Measurements from ENCODE around the gene FEM1B. TPM values are rescaled to one million over a fixed set of nuclear protein-coding genes. Genes with fewer than 3 reads are reported as not detected.

Gene FEM1B
- total RNA-seq, 4 donors from 2014 or later = 32.9 to 48.5 (median 40.9) TPM

DNA sequence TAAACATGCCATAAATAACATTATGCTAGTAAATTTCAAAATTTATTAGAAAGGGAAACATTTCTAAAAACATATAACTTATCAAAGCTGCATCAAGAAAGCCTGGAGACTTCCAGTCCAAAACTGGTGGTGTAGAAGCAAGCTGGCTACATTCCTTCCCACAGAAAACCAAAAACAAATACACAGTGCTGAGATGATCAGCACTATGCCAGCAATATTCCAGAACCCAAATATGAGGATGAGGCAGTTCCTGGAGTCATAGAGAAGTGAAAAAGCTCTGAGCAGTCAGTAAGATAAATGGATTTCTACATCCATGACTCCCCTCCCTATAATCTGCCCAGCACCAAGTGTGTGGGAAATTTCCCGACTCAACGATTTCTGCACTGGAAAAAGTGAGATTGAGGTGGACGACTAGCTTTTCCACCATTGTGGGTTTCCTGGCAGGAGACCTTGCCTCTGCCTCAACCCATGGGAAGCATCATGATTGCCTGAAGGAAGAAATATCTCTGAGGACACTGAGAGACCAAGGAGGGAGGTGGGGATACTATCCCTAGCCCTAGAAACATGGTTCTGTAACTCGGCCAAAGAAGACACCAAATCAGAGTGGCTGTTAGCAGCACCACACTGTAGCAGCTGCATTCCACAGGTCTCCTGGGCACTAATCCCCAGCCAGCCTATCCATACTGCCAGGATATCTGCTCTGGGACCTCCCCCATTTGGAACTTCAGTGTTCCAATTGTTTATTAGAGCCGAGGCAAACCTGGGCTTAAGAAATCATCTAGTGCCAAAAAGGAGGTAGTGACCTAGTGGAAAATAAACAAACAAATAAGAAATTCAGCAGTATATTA, 36.2 kb upstream of the FEM1B start:
- TF ChIP-seq, protein P1, sequence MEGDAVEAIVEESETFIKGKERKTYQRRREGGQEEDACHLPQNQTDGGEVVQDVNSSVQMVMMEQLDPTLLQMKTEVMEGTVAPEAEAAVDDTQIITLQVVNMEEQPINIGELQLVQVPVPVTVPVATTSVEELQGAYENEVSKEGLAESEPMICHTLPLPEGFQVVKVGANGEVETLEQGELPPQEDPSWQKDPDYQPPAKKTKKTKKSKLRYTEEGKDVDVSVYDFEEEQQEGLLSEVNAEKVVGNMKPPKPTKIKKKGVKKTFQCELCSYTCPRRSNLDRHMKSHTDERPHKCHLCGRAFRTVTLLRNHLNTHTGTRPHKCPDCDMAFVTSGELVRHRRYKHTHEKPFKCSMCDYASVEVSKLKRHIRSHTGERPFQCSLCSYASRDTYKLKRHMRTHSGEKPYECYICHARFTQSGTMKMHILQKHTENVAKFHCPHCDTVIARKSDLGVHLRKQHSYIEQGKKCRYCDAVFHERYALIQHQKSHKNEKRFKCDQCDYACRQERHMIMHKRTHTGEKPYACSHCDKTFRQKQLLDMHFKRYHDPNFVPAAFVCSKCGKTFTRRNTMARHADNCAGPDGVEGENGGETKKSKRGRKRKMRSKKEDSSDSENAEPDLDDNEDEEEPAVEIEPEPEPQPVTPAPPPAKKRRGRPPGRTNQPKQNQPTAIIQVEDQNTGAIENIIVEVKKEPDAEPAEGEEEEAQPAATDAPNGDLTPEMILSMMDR (IDR thresholded peaks at IDR 0.05) = no peak
- no peak for DNase-seq (ENCODE audit: low spot score)
- no peak for ATAC-seq (ENCODE audit: low FRiP score)

DNA sequence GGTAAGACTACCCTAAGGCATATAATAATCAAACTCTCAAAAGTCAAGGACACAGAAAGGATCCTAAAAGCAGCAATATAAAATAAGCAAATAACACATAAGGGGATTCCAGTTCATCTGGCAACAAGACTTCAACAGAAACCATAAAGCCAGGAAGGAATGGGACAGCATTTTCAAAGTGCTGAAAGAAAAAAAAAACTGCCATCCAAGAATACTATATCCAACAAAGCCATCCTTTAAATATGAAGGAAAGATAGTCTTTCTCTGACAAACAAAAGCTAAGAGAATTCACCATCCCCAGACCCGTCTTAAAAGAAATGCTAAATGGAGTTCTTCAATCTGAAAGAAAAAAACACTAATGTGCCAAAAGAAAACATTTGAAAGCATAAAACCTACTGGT, 33.3 kb upstream of the FEM1B start:
- ATAC-seq (ENCODE audit: low FRiP score) (no peak), DNase-seq (ENCODE audit: low spot score) (no peak)
- TF ChIP-seq, protein P1 (IDR thresholded peaks at IDR 0.05) = no peak

DNA sequence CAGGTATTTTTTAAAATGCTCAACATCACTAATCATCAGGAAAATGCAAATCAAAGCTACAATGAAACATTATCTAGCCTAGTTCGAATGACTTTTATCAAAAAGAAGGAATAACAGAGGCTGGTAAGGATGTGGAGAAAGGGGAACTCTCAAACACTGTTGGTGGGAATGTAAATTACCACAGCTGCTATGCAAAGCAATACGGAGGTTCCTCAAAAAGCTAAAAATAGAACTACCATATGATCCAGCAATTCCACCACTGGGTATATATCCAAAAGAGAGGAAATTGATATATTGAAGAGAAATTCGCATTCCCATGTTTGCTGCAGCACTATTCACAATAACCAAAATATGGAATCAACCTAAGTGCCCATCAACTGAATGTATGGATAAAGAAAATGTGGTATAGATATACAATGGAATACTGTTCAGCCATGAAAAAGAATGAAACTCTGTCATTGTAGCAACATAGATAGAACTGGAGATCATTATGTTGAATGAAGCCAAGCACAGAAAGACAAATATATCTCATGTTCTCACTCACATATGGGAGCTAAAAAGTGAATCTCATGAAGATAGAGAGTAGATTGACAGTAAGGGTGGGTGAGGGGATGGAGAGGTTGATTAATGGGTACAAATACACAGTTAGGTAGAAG, 28.4 kb upstream of the FEM1B start:
- ATAC-seq (ENCODE audit: low FRiP score) (no peak), DNase-seq (ENCODE audit: low spot score) (no peak)

DNA sequence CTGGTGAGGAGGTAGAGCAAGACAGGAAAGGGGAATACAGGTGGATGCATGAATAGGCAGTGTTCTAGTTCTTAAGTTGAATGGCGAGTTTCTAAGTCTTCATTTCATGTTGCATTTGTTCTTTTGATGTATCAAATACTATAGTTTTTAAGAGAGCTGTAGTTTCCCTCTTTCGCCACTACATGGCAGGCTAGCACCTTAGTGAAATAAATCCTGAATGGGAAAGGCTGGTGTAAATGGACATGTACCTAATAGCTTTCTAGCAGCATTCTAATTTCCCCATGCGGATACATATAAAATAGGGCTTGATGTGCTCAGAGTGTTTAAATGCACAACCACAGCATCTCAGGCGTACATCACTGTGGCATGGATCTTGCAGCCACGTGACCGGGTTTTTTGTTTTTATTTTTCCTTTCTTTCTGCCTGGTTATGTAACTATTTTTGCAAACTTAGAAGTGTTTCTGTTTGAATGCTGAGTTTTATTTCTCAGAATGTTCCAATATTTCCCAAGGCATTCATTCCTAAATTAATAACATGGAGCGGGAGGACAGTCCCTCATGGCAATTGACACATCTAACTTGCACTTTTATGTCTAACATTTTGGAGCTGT, 24.5 kb upstream of the FEM1B start:
- TF ChIP-seq, protein P1 (IDR thresholded peaks at IDR 0.05) = peak in 1 of 3 donors; percentile 41
- DNase-seq (ENCODE audit: low spot score) (no peak), ATAC-seq (ENCODE audit: low FRiP score) (peak; percentile 48)

More for the DNA sequence above, 28.4 kb upstream of the FEM1B start:
- TF ChIP-seq, protein P1 (IDR thresholded peaks at IDR 0.05) = no peak

DNA sequence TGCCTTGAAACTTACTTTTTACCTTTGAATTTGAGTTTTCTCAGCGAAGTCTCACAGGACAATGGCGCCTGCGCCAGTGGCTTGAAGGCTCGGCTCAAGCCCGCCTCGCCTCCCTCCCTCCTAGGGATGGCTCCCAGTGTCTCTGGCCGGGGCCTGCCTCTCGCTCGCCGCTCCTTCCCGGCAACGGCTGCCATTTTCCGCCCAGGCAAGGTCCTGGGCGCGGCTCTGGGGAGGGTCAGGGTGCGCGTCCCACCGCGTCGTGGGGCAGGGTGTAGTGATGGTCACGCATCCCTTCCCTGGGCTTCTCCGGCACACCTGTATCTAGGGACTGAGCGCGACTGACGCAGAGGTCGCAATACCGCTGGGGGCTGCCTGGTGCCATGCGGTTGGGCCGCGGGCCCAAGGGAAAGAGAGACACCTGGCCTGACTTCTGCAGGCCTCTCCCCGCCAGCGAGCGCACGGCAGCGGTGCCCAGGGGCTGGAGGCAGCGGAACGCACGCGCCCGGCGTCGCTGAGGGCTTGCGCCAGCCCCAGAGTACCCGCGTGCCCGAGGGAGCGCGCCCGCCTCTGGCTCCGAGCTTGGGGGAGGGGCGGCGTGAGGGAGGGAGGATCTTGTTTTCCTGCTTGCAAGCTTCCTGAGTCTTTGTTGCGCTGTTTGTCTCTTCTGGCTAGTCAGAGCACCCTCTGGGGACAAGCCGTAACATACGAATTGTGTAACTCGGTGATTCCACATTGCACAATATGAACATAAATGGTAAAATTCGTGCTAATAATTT, 20.7 kb upstream of the FEM1B start:
- TF ChIP-seq, protein P1 (IDR thresholded peaks at IDR 0.05) = no peak
- DNase-seq (ENCODE audit: low spot score) (peak; percentile 82), ATAC-seq (ENCODE audit: low FRiP score) (peak; percentile 93)

DNA sequence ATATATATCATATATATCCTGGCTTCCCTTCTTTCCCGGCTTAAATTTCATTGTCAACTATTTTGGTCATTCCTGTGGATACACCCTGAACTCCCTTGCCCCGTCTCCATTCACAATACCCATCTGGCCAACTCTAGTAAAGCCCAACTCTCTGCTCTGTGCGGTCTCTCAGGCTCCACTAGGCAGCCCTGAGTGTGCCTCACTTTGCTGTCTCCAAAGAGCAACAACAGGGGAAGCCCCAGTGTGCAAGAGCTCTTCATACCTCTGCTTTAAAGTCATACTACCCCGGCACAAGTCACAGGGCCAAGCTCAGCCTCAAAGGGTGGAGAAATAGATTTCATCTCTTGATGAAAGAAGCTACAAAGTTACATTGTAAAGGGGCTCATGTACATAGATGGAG, 18.9 kb upstream of the FEM1B start:
- no peak for DNase-seq (ENCODE audit: low spot score)
- TF ChIP-seq, protein P1 (IDR thresholded peaks at IDR 0.05) = no peak
- no peak for ATAC-seq (ENCODE audit: low FRiP score)
